PC-9 (cell line): Measurements from ENCODE around the gene USP10.

Experiments
- EZH2 ChIP-seq: fragments of 200-600 bp; sonication (generic); IDR thresholded peaks from 2 replicates; pipeline ENCODE4 v1.8.0; 2017; ENCODE audit warnings: antibody characterized with exemption, low read depth
- TF ChIP-seq, protein P1 (sequence below): fragments of 200-600 bp; sonication (generic); conservative IDR thresholded peaks from 2 replicates; pipeline ENCODE4 v1.6.1; 2017; ENCODE audit warnings: mixed run types, antibody characterized with exemption, mild to moderate bottlenecking, moderate library complexity

DNA sequence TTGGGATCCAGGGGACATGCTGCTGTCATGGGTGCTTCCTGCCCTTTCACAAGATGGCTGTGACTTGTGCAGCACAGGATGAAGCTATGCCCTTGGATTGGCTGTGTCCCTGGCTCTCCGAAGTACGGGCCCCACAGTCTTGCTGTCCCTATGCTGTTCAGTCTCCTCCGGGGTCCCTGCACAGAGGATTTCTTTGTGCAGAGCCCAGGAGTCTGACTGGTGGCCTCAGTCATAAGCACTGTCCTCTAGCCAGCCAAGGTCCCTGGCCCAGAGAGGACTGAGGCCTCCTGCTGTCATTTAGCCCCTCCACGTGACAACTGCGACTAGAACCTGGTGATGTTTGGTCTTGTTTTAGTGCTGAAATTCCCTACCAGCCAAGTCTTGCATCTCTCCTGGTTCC lies 77.6 kb downstream of the USP10 start:
- TF ChIP-seq EZH2: no peak
- TF ChIP-seq, protein P1, sequence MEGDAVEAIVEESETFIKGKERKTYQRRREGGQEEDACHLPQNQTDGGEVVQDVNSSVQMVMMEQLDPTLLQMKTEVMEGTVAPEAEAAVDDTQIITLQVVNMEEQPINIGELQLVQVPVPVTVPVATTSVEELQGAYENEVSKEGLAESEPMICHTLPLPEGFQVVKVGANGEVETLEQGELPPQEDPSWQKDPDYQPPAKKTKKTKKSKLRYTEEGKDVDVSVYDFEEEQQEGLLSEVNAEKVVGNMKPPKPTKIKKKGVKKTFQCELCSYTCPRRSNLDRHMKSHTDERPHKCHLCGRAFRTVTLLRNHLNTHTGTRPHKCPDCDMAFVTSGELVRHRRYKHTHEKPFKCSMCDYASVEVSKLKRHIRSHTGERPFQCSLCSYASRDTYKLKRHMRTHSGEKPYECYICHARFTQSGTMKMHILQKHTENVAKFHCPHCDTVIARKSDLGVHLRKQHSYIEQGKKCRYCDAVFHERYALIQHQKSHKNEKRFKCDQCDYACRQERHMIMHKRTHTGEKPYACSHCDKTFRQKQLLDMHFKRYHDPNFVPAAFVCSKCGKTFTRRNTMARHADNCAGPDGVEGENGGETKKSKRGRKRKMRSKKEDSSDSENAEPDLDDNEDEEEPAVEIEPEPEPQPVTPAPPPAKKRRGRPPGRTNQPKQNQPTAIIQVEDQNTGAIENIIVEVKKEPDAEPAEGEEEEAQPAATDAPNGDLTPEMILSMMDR: no peak
